Astrocyte of the spinal cord (primary cell): ENCODE measurements around the gene ANO10.
A peak's percentile ranks its signal among the peaks of the same experiment; 100 is the strongest.
"Not testable (repeated sequence)": the region's sequence is repeated elsewhere in the genome, so short reads cannot be mapped to it uniquely, and the experiment has no call there.

Experiments used
- DNase-seq: peaks from one replicate; pipeline ENCODE4 v3.0.0; 2011; ENCODE audit warnings: low read depth, low spot score
- H3K4me3 ChIP-seq: 2 replicates; pipeline ENCODE4 v1.5.1; 2011; ENCODE audit warnings: low read depth, mild to moderate bottlenecking, low read length, moderate library complexity
- in situ Hi-C: cut with HindIII; loops from 2 replicates; pipeline ENCODE4 v1.10.0; 2017; ENCODE audit warnings: low sequenced_read_pairs
- TF ChIP-seq, protein P1 (sequence below): IDR thresholded peaks from 2 replicates; pipeline ENCODE4 v1.5.1; 2012; ENCODE audit warnings: low read depth, mild to moderate bottlenecking, low read length, inconsistent platforms

Gene ANO10, protein sequence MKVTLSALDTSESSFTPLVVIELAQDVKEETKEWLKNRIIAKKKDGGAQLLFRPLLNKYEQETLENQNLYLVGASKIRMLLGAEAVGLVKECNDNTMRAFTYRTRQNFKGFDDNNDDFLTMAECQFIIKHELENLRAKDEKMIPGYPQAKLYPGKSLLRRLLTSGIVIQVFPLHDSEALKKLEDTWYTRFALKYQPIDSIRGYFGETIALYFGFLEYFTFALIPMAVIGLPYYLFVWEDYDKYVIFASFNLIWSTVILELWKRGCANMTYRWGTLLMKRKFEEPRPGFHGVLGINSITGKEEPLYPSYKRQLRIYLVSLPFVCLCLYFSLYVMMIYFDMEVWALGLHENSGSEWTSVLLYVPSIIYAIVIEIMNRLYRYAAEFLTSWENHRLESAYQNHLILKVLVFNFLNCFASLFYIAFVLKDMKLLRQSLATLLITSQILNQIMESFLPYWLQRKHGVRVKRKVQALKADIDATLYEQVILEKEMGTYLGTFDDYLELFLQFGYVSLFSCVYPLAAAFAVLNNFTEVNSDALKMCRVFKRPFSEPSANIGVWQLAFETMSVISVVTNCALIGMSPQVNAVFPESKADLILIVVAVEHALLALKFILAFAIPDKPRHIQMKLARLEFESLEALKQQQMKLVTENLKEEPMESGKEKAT

DNA sequence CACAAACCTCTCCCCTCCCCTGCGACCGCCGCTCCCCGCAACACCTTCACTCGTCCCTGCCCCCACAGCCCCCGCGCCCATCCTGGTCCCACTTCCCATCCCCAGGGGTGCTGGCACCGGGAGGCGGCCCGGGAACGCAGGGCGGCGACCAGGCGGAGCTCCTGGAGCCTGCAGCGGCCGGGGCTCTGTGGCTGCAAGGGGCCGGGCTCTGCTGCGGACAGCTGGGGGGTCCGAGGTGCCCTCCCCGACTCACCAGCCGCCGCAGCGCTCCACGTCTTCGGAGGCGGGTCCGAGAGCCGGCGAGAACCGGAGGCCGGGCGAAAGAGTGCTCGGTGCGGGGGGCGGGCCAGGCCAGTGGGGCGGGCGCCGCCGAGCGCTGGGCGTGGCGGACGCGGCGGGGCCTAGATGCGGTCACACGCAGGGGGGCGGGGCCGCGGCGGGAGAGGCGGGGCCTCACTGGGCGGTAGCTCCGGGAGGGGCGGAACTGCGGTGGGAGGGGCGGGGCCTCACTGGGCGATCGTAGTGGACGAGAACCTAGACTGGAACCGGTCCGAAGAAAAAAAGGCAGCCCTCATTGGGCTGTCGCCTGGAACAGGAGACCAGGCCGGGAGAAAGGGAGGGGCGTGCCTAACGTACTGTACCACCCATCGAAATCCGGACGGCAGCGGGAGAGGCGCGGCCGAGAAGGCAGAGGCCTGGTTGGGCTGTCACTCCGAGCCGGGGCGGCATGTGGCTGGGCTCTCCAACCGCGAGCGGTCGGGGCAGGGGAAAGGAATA, at the start of gene ANO10:
Gene ANO10, minus strand, starts transcription at position 356 of the 777 bp plus-strand sequence. CDS start 16,159 bp downstream, outside the sequence.
- TF ChIP-seq, protein P1, sequence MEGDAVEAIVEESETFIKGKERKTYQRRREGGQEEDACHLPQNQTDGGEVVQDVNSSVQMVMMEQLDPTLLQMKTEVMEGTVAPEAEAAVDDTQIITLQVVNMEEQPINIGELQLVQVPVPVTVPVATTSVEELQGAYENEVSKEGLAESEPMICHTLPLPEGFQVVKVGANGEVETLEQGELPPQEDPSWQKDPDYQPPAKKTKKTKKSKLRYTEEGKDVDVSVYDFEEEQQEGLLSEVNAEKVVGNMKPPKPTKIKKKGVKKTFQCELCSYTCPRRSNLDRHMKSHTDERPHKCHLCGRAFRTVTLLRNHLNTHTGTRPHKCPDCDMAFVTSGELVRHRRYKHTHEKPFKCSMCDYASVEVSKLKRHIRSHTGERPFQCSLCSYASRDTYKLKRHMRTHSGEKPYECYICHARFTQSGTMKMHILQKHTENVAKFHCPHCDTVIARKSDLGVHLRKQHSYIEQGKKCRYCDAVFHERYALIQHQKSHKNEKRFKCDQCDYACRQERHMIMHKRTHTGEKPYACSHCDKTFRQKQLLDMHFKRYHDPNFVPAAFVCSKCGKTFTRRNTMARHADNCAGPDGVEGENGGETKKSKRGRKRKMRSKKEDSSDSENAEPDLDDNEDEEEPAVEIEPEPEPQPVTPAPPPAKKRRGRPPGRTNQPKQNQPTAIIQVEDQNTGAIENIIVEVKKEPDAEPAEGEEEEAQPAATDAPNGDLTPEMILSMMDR = no peak
- in situ Hi-C loops = no loop called here
- DNase-seq = peak; percentile 100
- H3K4me3 ChIP-seq = peak within 1 kb of the TSS; percentile 89

DNA sequence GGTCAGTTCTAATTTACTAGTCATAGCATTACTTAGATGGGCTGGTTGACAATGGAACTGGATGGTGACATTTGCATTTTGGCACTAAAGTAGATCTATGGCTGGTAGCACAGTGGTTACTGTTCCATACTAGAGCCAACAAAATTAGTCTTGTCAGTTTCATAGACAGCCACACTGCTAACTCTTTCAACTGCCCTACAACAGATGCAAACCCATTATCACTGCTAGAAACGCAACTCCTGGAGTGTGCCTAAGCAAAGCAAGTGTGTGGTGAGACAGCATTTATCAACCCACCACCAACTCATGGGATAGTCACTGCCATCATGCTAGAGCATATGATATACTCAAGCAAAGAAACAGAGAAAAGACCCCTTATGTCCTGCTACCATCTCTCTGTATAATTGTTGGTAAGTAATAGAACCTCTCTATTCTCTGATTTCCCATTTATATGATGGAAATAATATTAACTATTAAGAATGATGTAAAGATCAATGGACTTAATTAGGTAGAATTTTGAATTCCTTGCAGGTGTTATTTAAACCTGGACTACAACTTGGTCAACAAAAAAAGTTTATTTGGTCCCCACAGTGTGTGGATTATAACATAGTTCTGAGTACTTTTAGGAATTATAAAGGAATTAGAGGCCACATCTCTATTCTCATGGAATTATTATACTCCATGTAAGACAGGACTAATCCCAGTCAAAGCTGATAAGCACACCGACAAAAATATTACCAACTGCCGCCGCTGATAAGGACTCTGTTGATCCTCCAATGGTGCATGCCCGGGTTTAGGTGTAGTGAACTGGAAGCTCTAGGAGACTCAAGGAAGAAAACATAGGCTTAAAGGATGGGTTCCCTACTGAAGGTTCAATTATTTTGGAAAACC, 49.1 kb upstream of the ANO10 start:
- no peak overlapping the region for H3K4me3 ChIP-seq
- TF ChIP-seq, protein P1 = no peak
- in situ Hi-C loops = no loop called here
- no peak for DNase-seq

DNA sequence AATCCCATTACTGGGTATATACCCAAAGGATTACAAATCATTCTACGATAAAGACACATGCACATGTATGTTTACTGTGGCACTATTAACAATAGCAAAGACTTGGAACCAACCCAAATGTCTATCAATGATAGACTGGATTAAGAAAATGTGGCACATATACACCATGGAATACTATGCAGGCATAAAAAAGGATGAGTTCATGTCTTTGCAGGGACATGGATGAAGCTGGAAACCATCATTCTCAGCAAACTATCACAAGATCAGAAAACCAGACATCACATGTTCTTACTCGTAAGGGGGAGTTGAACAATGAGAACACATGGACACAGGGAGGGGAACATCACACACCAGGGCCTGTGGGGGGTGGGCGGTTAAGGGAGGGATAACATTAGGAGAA, 43.2 kb upstream of the ANO10 start:
- in situ Hi-C loops, DNase-seq: not testable (repeated sequence)

DNA sequence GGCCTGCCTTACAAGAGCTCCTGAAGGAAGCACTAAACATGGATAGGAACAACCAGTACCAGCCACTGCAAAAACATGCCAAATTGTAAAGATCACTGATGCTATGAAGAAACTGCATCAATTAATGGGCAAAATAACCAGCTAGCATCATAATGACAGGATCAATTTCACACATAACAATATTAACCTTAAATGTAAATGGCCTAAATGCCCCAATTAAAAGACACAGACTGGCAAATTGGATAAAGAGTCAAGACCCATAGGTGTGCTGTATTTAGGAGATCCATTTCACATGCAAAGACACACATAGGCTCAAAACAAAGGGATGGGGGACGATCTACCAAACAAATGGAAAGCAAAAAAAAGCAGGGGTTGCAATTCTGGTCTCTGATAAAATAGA, 39.6 kb upstream of the ANO10 start:
- in situ Hi-C loops, H3K4me3 ChIP-seq, DNase-seq: not testable (repeated sequence)

More for the DNA sequence above, 43.2 kb upstream of the ANO10 start:
- H3K4me3 ChIP-seq = not testable (repeated sequence)

DNA sequence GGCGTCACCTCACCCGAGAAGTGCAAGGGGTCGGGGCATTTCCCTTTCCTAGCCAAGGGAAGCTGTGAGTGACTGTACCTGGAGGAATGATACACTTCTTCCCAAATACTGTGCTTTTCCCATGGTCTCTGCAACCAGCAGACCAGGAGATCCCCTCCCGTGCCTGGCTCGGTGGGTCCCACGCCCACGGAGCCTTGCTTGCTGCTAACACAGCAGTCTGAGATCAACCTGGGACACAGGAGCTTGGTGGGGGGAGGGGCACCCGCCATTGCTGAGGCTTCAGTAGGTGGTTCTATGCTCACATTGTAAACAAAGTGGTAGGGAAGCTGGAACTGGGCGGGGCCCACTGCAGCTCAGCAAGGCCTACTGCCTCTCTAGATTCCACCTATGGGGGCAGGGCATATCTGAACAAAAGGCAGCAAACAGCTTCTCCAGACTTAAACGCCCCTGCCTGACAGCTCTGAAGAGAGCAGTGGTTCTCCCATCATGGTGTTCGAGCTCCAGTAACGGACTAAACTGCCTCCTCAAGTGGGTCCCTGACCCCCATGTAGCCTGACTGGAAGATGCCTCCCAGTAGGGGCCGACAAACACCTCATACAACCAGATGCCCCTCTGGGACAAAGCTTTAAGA, 37.6 kb upstream of the ANO10 start:
- no peak overlapping the region for H3K4me3 ChIP-seq
- in situ Hi-C loops = no loop called here
- TF ChIP-seq, protein P1 = no peak
- no peak for DNase-seq

DNA sequence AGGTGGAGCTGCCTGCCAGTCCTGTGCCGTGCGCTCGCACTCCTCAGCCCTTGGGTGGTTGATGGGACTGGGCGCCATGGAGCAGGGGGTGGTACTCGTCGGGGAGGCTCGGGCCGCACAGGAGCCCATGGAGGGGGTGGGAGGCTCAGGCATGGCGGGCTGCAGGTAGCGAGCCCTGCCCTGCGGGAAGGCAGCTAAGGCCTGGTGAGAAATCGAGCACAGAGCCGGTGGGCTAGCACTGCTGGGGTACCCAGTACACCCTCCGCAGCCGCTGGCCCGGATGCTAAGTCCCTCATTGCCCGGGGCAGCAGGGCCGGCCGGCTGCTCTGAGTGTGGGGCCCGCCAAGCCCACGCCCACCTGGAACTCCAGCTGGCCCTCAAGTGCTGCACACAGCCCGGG, 34.6 kb upstream of the ANO10 start:
- H3K4me3 ChIP-seq, in situ Hi-C loops, DNase-seq: not testable (repeated sequence)

DNA sequence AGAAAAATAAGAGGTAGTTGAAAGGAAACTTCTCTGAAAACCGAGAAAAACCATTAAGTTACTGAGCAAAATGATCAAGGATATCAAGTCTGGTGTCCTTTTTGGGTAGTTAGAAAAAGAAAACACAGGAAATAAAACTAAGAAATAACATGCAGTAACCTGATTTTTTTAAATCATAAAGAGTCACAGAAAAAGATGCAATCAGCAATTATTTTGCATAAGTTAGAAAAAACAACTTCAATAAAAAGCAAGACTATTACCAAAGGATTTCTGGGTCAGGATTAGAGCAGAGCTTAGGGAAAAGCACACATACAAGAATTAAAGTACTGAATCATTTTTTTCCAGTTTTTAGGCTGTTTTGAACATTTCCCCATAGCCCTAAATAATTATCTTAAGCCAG, 28.5 kb upstream of the ANO10 start:
- DNase-seq = no peak
- in situ Hi-C loops = no loop called here
- TF ChIP-seq, protein P1 = no peak
- H3K4me3 ChIP-seq = no peak overlapping the region
